CD4-positive, alpha-beta T cell (primary cell): Measurements from ENCODE around the gene ZIC3. TPM values are rescaled to one million over a fixed set of nuclear protein-coding genes. Genes with fewer than 3 reads are reported as not detected.

ENCODE experiments used
- ATAC-seq: fragments of 200-7000 bp; cut with Tn5 transposase; one replicate; pipeline ENCODE4 v1.10.0; 2022; ENCODE audit warnings: mild to moderate bottlenecking; ENCODE audit not compliant: poor library complexity
- CTCF ChIA-PET: fragments of 350-600 bp; sonication (Branson Sonifier 250); formaldehyde crosslinking; loops from one replicate; lab custom pipeline; 2021; ENCODE audit warnings: antibody characterized with exemption, inconsistent platforms; lab: Charles Lee
- POLR2A ChIA-PET: fragments of 350-600 bp; sonication (Branson Sonifier 250); formaldehyde crosslinking; loops from one replicate; lab custom pipeline; 2021; ENCODE audit warnings: antibody characterized with exemption, inconsistent platforms; lab: Charles Lee
- DNase-seq, 14 experiments: peaks; one replicate each; pipeline ENCODE4 v3.0.0-alpha.2; 2013 to 2020; ENCODE audit warnings: mixed read lengths in 2 of 14
- H3K27ac ChIP-seq, 2 donors: one replicate each; pipeline versions ENCODE4 v1.5.1 to v1.7.0; 2013; ENCODE audit warnings: low read length in 2 of 2, low read depth in 1 of 2, mild to moderate bottlenecking in 1 of 2
- H3K27me3 ChIP-seq, 2 experiments: 1 replicate in 1 of 2; 2 replicates in 1 of 2; pipeline versions ENCODE4 v1.6.1 to v1.7.0; 2013; ENCODE audit warnings: low read length in 2 of 2, control low read depth in 1 of 2, mild to moderate bottlenecking in 1 of 2, moderate library complexity in 1 of 2; ENCODE audit not compliant: insufficient read depth in 2 of 2, control insufficient read depth in 1 of 2
- H3K36me3 ChIP-seq: one replicate; pipeline ENCODE4 v1.6.1; 2013; ENCODE audit warnings: low read length, control low read depth; ENCODE audit not compliant: insufficient read depth
- H3K4me1 ChIP-seq: one replicate; pipeline ENCODE4 v1.6.1; 2013; ENCODE audit warnings: low read length, control low read depth; ENCODE audit not compliant: insufficient read depth
- H3K4me3 ChIP-seq: one replicate; pipeline ENCODE4 v1.5.1; 2013; ENCODE audit warnings: mild to moderate bottlenecking, low read length, moderate library complexity
- H3K9me3 ChIP-seq, 2 experiments: 1 replicate in 1 of 2; 2 replicates in 1 of 2; pipeline versions ENCODE4 v1.6.1 to v1.7.0; 2013; ENCODE audit warnings: low read length in 2 of 2, mild to moderate bottlenecking in 2 of 2, control low read depth in 1 of 2, moderate library complexity in 1 of 2; ENCODE audit not compliant: control insufficient read depth in 1 of 2, insufficient read depth in 1 of 2
- H3K27ac Mint-ChIP-seq: one replicate; pipeline ENCODE4 v1.8.0; 2020; ENCODE audit warnings: mixed read lengths
- H3K27me3 Mint-ChIP-seq: one replicate; pipeline ENCODE4 v1.8.0; 2021; ENCODE audit warnings: mixed read lengths
- H3K36me3 Mint-ChIP-seq: one replicate; pipeline ENCODE4 v1.8.0; 2021; ENCODE audit warnings: low read depth, mixed read lengths
- H3K4me1 Mint-ChIP-seq: one replicate; pipeline ENCODE4 v1.8.0; 2021; ENCODE audit warnings: low read depth, mixed read lengths
- H3K4me3 Mint-ChIP-seq: one replicate; pipeline ENCODE4 v1.8.0; 2020; ENCODE audit warnings: mild to moderate bottlenecking, mixed read lengths
- H3K9me3 Mint-ChIP-seq: one replicate; pipeline ENCODE4 v1.8.0; 2020; ENCODE audit warnings: mixed read lengths
- intact Hi-C, 2 experiments: fragments of 100-400 bp; cut with DNase I in 1 of 2; cut with micrococcal nuclease in 1 of 2; formaldehyde crosslinking; loops; one replicate each; pipeline versions ENCODE4 v1.15.1 to v1.9.0; 2023 to 2025; cut with DNase I, micrococcal nuclease
- polyA plus RNA-seq, 2 donors: library from polyadenylated mRNA; unstranded; fragments of 120-200 nt; gene quantifications; one replicate each; pipeline ENCODE4 v1.2.1, GENCODE V29; 2013
- total RNA-seq, 174 experiments: library from RNA in 2 of 174; stranded (reverse) in 2 of 174; gene quantifications; one replicate each; pipeline ENCODE4 v1.2.3 and lab custom pipeline; 2021 to 2026
- TF ChIP-seq, protein P1 (sequence below): fragments of 200-600 bp; IDR thresholded peaks from one replicate; pipeline ENCODE4 v1.8.0; 2022; ENCODE audit warnings: antibody characterized with exemption, mild to moderate bottlenecking

Gene ZIC3
- total RNA-seq (not detected), total RNA-seq (lab: John Stamatoyannopoulos, UW) (0 to 0.20 (median 0) reads per million in 172 experiments)
- not detected for polyA plus RNA-seq (2013, experiment 1 of 2)
- polyA plus RNA-seq (2013, experiment 2 of 2) = not detected

GRCh38 chrX:137565921-137566745 lies at the start of gene ZIC3:
TSS of gene ZIC3 (plus strand) at chrX:137566127. CDS start at chrX:137566692, 565 bp downstream.
- ChIA-PET POLR2A (no interaction called here), CTCF (no interaction called here)
- DNase-seq (no peak), ATAC-seq (no peak)
- no peaks in the 10 kb centered on the region for H3K9me3 Mint-ChIP-seq
- no peak within 1 kb of the TSS for H3K27ac ChIP-seq
- H3K4me3 ChIP-seq = no peak within 1 kb of the TSS
- H3K9me3 ChIP-seq = peaks cover 0 to 22% of the 10 kb centered on the region in 2 experiments
- no peaks in the 10 kb centered on the region for H3K36me3 Mint-ChIP-seq
- H3K4me3 Mint-ChIP-seq = peak within 1 kb of the TSS; percentile 63
- H3K27me3 ChIP-seq = peaks cover 47 to 77% of the 10 kb centered on the region in 2 experiments
- intact Hi-C loops = no loop called here
- H3K27ac Mint-ChIP-seq = no peak within 1 kb of the TSS
- peaks cover 16% of the 10 kb centered on the region for H3K4me1 Mint-ChIP-seq
- no peaks in the 10 kb centered on the region for H3K36me3 ChIP-seq
- peaks cover 33% of the 10 kb centered on the region for H3K4me1 ChIP-seq
- TF ChIP-seq, protein P1, sequence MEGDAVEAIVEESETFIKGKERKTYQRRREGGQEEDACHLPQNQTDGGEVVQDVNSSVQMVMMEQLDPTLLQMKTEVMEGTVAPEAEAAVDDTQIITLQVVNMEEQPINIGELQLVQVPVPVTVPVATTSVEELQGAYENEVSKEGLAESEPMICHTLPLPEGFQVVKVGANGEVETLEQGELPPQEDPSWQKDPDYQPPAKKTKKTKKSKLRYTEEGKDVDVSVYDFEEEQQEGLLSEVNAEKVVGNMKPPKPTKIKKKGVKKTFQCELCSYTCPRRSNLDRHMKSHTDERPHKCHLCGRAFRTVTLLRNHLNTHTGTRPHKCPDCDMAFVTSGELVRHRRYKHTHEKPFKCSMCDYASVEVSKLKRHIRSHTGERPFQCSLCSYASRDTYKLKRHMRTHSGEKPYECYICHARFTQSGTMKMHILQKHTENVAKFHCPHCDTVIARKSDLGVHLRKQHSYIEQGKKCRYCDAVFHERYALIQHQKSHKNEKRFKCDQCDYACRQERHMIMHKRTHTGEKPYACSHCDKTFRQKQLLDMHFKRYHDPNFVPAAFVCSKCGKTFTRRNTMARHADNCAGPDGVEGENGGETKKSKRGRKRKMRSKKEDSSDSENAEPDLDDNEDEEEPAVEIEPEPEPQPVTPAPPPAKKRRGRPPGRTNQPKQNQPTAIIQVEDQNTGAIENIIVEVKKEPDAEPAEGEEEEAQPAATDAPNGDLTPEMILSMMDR = no peak
- peaks cover 83% of the 10 kb centered on the region for H3K27me3 Mint-ChIP-seq

GRCh38 chrX:137519459-137519858 lies 46.5 kb upstream of the ZIC3 start:
- ChIA-PET CTCF (no interaction called here), POLR2A (no interaction called here)
- Histone ChIP-seq H3K4me3 (no peak overlapping the region), H3K4me1 (no peaks in the 10 kb centered on the region), H3K9me3 (no peaks in the 10 kb centered on the region), H3K36me3 (no peaks in the 10 kb centered on the region), H3K27ac (no peak overlapping the region), H3K27me3 (no peaks in the 10 kb centered on the region)
- intact Hi-C loops = no loop called here
- TF ChIP-seq, protein P1 = no peak
- H3K4me1 Mint-ChIP-seq = no peaks in the 10 kb centered on the region
- no peaks in the 10 kb centered on the region for H3K36me3 Mint-ChIP-seq
- H3K27ac Mint-ChIP-seq = no peak overlapping the region
- DNase-seq = no peak
- no peaks in the 10 kb centered on the region for H3K9me3 Mint-ChIP-seq
- H3K27me3 Mint-ChIP-seq = peaks cover 1% of the 10 kb centered on the region
- H3K4me3 Mint-ChIP-seq = no peak overlapping the region
- no peak for ATAC-seq

DNA sequence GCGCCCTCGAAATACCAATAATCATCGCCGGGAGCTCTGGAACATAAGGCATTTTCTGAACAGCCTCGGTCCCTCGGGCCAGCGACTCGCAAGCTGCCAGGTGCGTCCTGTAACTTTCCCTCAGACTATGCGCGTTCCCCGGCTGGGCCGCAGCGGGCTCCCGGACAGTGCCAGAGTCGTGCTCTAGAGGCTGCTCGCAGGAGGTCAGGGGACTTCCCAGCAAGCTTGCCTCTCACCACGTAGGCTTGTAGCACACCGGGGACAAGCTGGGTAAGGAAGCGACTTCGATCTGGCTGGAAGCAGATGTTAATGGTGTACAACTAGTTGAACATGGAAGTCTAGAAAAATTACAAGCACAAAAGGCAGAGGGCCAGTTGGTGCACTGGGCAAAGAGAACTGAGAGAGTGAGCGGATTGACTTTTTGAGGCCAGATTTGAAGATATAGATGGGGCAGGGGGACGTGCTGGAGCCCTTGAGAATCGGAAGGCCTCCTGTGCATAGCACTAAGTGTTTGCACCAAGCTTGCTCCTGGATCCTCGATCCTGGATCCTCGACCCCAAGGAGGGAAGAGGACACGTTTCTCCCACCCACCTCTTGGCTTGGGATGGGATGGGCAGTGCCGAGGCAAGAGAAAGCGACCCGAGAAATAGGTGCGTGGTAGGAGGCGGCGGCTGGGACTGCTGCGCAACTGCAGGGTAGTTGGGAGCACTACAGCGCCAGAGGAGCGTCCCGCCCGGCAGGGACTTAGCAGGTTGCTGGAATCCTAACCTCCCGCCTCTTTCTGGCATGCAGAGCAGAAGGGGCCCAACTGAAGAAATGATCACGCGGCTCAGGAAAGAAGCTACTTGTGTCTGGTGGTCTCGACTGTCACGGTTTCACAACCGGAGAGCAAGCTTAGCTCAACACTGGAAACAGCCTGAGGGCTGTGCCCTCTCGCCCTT lies 19.9 kb upstream of the ZIC3 start:
- Histone ChIP-seq H3K36me3 (no peaks in the 10 kb centered on the region), H3K27ac (no peak overlapping the region), H3K4me3 (no peak overlapping the region), H3K9me3 (peaks cover 0 to 20% of the 10 kb centered on the region in 2 experiments), H3K27me3 (peaks cover 26 to 44% of the 10 kb centered on the region in 2 experiments), H3K4me1 (peaks cover 2% of the 10 kb centered on the region)
- intact Hi-C loops = no loop called here
- no peak for ATAC-seq
- Mint-ChIP-seq H3K27me3 (peaks cover 58% of the 10 kb centered on the region), H3K27ac (no peak overlapping the region), H3K36me3 (no peaks in the 10 kb centered on the region), H3K4me3 (no peak overlapping the region), H3K4me1 (peaks cover 10% of the 10 kb centered on the region), H3K9me3 (no peaks in the 10 kb centered on the region)
- ChIA-PET CTCF (no interaction called here), POLR2A (no interaction called here)
- TF ChIP-seq, protein P1 = no peak
- no peak for DNase-seq
